Uterine smooth muscle cell (primary cell): Measurements from ENCODE around the gene ANLN. TPM values are rescaled to one million over a fixed set of nuclear protein-coding genes. Genes with fewer than 3 reads are reported as not detected.

Experiments
- total RNA-seq: library from RNA; depleted of rRNA; stranded (reverse); fragments of >200 nt; gene quantifications from 2 replicates; pipeline ENCODE4 v1.2.3, GENCODE V29; 2014

The ANLN gene, protein sequence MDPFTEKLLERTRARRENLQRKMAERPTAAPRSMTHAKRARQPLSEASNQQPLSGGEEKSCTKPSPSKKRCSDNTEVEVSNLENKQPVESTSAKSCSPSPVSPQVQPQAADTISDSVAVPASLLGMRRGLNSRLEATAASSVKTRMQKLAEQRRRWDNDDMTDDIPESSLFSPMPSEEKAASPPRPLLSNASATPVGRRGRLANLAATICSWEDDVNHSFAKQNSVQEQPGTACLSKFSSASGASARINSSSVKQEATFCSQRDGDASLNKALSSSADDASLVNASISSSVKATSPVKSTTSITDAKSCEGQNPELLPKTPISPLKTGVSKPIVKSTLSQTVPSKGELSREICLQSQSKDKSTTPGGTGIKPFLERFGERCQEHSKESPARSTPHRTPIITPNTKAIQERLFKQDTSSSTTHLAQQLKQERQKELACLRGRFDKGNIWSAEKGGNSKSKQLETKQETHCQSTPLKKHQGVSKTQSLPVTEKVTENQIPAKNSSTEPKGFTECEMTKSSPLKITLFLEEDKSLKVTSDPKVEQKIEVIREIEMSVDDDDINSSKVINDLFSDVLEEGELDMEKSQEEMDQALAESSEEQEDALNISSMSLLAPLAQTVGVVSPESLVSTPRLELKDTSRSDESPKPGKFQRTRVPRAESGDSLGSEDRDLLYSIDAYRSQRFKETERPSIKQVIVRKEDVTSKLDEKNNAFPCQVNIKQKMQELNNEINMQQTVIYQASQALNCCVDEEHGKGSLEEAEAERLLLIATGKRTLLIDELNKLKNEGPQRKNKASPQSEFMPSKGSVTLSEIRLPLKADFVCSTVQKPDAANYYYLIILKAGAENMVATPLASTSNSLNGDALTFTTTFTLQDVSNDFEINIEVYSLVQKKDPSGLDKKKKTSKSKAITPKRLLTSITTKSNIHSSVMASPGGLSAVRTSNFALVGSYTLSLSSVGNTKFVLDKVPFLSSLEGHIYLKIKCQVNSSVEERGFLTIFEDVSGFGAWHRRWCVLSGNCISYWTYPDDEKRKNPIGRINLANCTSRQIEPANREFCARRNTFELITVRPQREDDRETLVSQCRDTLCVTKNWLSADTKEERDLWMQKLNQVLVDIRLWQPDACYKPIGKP
- total RNA-seq, result 46.6 and 194 TPM in 2 replicates

DNA sequence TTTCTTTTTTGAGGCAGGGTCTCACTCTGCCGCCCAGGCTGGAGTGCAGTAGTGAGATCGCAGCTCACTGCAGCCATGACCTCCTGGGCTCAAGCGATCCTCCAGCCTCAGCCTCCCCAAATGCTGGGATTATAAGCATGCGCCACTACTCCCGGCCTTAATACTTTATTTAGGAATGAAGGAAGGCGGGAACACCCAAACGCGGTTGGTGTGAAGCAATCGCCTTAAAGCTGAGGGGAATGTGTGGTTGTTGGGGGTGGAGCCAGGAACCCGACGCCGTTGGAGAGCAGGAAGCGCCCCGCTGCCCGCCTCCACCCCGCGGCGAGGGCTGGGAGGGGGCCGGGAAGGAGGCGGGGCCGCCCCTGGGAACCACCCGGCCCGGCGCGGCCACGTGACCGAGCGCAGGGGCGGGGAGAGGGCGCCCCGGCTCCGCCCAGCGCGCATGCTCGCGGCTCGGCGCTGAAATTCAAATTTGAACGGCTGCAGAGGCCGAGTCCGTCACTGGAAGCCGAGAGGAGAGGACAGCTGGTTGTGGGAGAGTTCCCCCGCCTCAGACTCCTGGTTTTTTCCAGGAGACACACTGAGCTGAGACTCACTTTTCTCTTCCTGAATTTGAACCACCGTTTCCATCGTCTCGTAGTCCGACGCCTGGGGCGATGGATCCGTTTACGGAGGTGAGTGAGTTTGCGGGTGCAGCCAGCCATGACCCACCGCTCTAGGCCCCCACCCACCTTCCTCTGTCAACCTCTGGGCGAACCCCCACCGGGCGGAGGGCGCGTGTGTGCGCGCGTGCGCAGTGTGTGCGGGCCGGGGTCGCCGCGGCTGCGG lies at the start of gene ANLN:
TSS of gene ANLN (plus strand) at position 492 of the 828 bp plus-strand sequence. CDS start at position 657, 165 bp downstream.

Other genes with a start within 250 kb of the ANLN start
- 8.2 and 10.1 TPM in 2 replicates for gene EEPD1, start 236.6 kb upstream of the ANLN start, total RNA-seq